Cortex of kidney (tissue), 1 donor: ENCODE measurements around the gene RPS15A.
"Not testable (repeated sequence)": the region's sequence is repeated elsewhere in the genome, so short reads cannot be mapped to it uniquely, and the experiment has no call there.

Experiments
- DNase-seq: peaks from one replicate; lab custom pipeline; 2025; lab: John Stamatoyannopoulos, UW

Gene RPS15A

GRCh38 chr16:18742870-18743269 lies 47.3 kb downstream of the RPS15A start:
- not testable (repeated sequence) for DNase-seq

- DNase-seq = not testable (repeated sequence)
Observed at GRCh38 chr16:18740027-18740426, 50.1 kb downstream of the RPS15A start.

- not testable (repeated sequence) for DNase-seq
Observed at GRCh38 chr16:18738768-18739167, 51.4 kb downstream of the RPS15A start.

- not testable (repeated sequence) for DNase-seq
Observed at GRCh38 chr16:18734279-18734678, 55.9 kb downstream of the RPS15A start.
